H9 (cell line): ENCODE results near the gene CHN2. TPM values are rescaled to one million over a fixed set of nuclear protein-coding genes. Genes with fewer than 3 reads are reported as not detected.

Experiments used
- DNase-seq: peaks from one replicate; pipeline ENCODE4 v3.0.0-alpha.2; 2017
- H2AFZ ChIP-seq: one replicate; pipeline ENCODE4 v1.6.1; 2013; ENCODE audit warnings: mild to moderate bottlenecking, low read length, control low read depth, moderate library complexity
- H2AK5ac ChIP-seq: 2 replicates; pipeline ENCODE4 v1.6.1; 2013; ENCODE audit warnings: low read length, control low read depth, mixed read lengths; ENCODE audit not compliant: insufficient read length
- H2BK120ac ChIP-seq: one replicate; pipeline ENCODE4 v1.6.1; 2013; ENCODE audit warnings: low read depth, mild to moderate bottlenecking, low read length, control low read depth, inconsistent platforms; ENCODE audit not compliant: poor library complexity, severe bottlenecking
- H2BK12ac ChIP-seq: 2 replicates; pipeline ENCODE4 v1.6.1; 2013; ENCODE audit warnings: low read length, control low read depth, mixed read lengths, low read depth; ENCODE audit not compliant: insufficient read length
- H2BK15ac ChIP-seq: 2 replicates; pipeline ENCODE4 v1.6.1; 2013; ENCODE audit warnings: low read depth, low read length, control low read depth
- H2BK20ac ChIP-seq: one replicate; pipeline ENCODE4 v1.6.1; 2013; ENCODE audit warnings: low read depth, mild to moderate bottlenecking, low read length, control low read depth, inconsistent platforms; ENCODE audit not compliant: poor library complexity, severe bottlenecking
- H2BK5ac ChIP-seq: 2 replicates; pipeline ENCODE4 v1.6.1; 2013; ENCODE audit warnings: low read length, control low read depth, mixed read lengths; ENCODE audit not compliant: insufficient read length
- H3K14ac ChIP-seq: 2 replicates; pipeline ENCODE4 v1.6.1; 2013; ENCODE audit warnings: low read length, control low read depth; ENCODE audit not compliant: insufficient read depth
- H3K18ac ChIP-seq: 2 replicates; pipeline ENCODE4 v1.6.1; 2013; ENCODE audit warnings: low read depth, mild to moderate bottlenecking, mixed read lengths, low read length, control low read depth; ENCODE audit not compliant: insufficient read length
- H3K23ac ChIP-seq: 2 replicates; pipeline ENCODE4 v1.6.1; 2013; ENCODE audit warnings: low read length, control low read depth, mixed read lengths, low read depth; ENCODE audit not compliant: insufficient read length
- H3K23me2 ChIP-seq: 2 replicates; pipeline ENCODE4 v1.6.1; 2013; ENCODE audit warnings: low read depth, mild to moderate bottlenecking, mixed read lengths, low read length, control low read depth; ENCODE audit not compliant: insufficient read length, poor library complexity, severe bottlenecking
- H3K27ac ChIP-seq: 2 replicates; pipeline ENCODE4 v1.5.1; 2013; ENCODE audit warnings: low read length, control low read depth, mixed read lengths, low read depth; ENCODE audit not compliant: insufficient read length
- H3K27me3 ChIP-seq: 2 replicates; pipeline ENCODE4 v1.6.1; 2013; ENCODE audit warnings: low read length, control low read depth, inconsistent platforms; ENCODE audit not compliant: insufficient read depth
- H3K4ac ChIP-seq: 2 replicates; pipeline ENCODE4 v1.6.1; 2013; ENCODE audit warnings: low read depth, mild to moderate bottlenecking, control low read depth, inconsistent platforms, low read length, moderate library complexity
- H3K4me1 ChIP-seq: 2 replicates; pipeline ENCODE4 v1.6.1; 2013; ENCODE audit warnings: low read length, control low read depth, inconsistent platforms; ENCODE audit not compliant: insufficient read depth
- H3K4me2 ChIP-seq: 2 replicates; pipeline ENCODE4 v1.6.1; 2013; ENCODE audit warnings: low read length, control low read depth, mixed read lengths; ENCODE audit not compliant: insufficient read length, insufficient read depth
- H3K56ac ChIP-seq: 2 replicates; pipeline ENCODE4 v1.6.1; 2013; ENCODE audit warnings: low read depth, mild to moderate bottlenecking, mixed read lengths, low read length, control low read depth; ENCODE audit not compliant: insufficient read length
- H3K79me1 ChIP-seq: 2 replicates; pipeline ENCODE4 v1.6.1; 2013; ENCODE audit warnings: low read depth, mild to moderate bottlenecking, moderate library complexity, low read length, control low read depth, inconsistent platforms; ENCODE audit not compliant: insufficient read depth, poor library complexity, severe bottlenecking
- H3K79me2 ChIP-seq: 2 replicates; pipeline ENCODE4 v1.6.1; 2013; ENCODE audit warnings: low read length, control low read depth, inconsistent platforms; ENCODE audit not compliant: insufficient read depth
- H3K9ac ChIP-seq: 2 replicates; pipeline ENCODE4 v1.6.1; 2013; ENCODE audit warnings: low read length, control low read depth, mixed read lengths; ENCODE audit not compliant: insufficient read length; ENCODE audit errors: extremely low read depth
- H3K9me3 ChIP-seq: one replicate; pipeline ENCODE4 v1.6.1; 2013; ENCODE audit warnings: low read depth, low read length, inconsistent platforms; ENCODE audit not compliant: control insufficient read depth
- H3T11ph ChIP-seq: one replicate; pipeline ENCODE4 v1.6.1; 2013; ENCODE audit warnings: mild to moderate bottlenecking, low read length, control low read depth, inconsistent platforms
- H4K20me1 ChIP-seq: one replicate; pipeline ENCODE4 v1.6.1; 2013; ENCODE audit not compliant: control insufficient read depth, insufficient read length, insufficient read depth
- H4K5ac ChIP-seq: 2 replicates; pipeline ENCODE4 v1.6.1; 2013; ENCODE audit warnings: low read depth, mild to moderate bottlenecking, mixed read lengths, low read length, control low read depth; ENCODE audit not compliant: insufficient read length
- H4K8ac ChIP-seq: replicated peaks from 2 replicates; pipeline ENCODE4 v1.6.1; 2013; ENCODE audit warnings: low read length, control low read depth, mixed read lengths, low read depth; ENCODE audit not compliant: insufficient read length
- H4K91ac ChIP-seq: 2 replicates; pipeline ENCODE4 v1.6.1; 2013; ENCODE audit warnings: low read depth, mild to moderate bottlenecking, moderate library complexity, mixed read lengths, low read length, control low read depth; ENCODE audit not compliant: insufficient read length
- H3K27ac Mint-ChIP-seq, 3 experiments: 2 replicates in 2 of 3; 3 replicates in 1 of 3; pipeline ENCODE4 v1.8.0; 2020 to 2021; ENCODE audit warnings: mixed read lengths in 3 of 3, mild to moderate bottlenecking in 1 of 3, moderate library complexity in 1 of 3
- H3K27me3 Mint-ChIP-seq: 2 replicates; pipeline ENCODE4 v1.8.0; 2021; ENCODE audit warnings: low read depth, mild to moderate bottlenecking, moderate library complexity, mixed read lengths
- H3K36me3 Mint-ChIP-seq, 3 experiments: 2 replicates in 2 of 3; 3 replicates in 1 of 3; pipeline ENCODE4 v1.8.0; 2020 to 2021; ENCODE audit warnings: low read depth in 3 of 3, mixed read lengths in 3 of 3; ENCODE audit not compliant: insufficient read depth in 1 of 3
- H3K4me1 Mint-ChIP-seq, 2 experiments: 2 replicates each; pipeline ENCODE4 v1.8.0; 2020; ENCODE audit warnings: mixed read lengths in 2 of 2
- H3K4me3 Mint-ChIP-seq, 2 experiments: 2 replicates in 1 of 2; 3 replicates in 1 of 2; pipeline ENCODE4 v1.8.0; 2020 to 2021; ENCODE audit warnings: mild to moderate bottlenecking in 2 of 2, mixed read lengths in 2 of 2, moderate library complexity in 1 of 2
- H3K9me3 Mint-ChIP-seq, 2 experiments: 2 replicates in 1 of 2; 3 replicates in 1 of 2; pipeline ENCODE4 v1.8.0; 2020; ENCODE audit warnings: mild to moderate bottlenecking in 2 of 2, mixed read lengths in 2 of 2, moderate library complexity in 1 of 2
- WGBS: extraction: QIAGEN DNeasy Blood & Tissue Kit; methylation state at CpG from one replicate; pipeline ENCODE4 v1.1.7; 2013; ENCODE audit warnings: missing lambda C conversion rate, low lambda C conversion rate, mixed read lengths; ENCODE audit not compliant: insufficient read length; ENCODE audit errors: extremely low coverage; 5-methylcytosine and 5-hydroxymethylcytosine counted together
- total RNA-seq: library from RNA; stranded (reverse); gene quantifications from 2 replicates; pipeline ENCODE4 v1.2.1, GENCODE V29; 2021
- TF ChIP-seq, protein P1 (sequence below): fragments of 200-600 bp; sonication (generic); conservative IDR thresholded peaks from 3 replicates; pipeline ENCODE4 v1.8.0; 2021; ENCODE audit warnings: antibody characterized with exemption, mild to moderate bottlenecking

Gene CHN2
- total RNA-seq, 1 experiment from 2014 or later: 3.3 TPM

DNA sequence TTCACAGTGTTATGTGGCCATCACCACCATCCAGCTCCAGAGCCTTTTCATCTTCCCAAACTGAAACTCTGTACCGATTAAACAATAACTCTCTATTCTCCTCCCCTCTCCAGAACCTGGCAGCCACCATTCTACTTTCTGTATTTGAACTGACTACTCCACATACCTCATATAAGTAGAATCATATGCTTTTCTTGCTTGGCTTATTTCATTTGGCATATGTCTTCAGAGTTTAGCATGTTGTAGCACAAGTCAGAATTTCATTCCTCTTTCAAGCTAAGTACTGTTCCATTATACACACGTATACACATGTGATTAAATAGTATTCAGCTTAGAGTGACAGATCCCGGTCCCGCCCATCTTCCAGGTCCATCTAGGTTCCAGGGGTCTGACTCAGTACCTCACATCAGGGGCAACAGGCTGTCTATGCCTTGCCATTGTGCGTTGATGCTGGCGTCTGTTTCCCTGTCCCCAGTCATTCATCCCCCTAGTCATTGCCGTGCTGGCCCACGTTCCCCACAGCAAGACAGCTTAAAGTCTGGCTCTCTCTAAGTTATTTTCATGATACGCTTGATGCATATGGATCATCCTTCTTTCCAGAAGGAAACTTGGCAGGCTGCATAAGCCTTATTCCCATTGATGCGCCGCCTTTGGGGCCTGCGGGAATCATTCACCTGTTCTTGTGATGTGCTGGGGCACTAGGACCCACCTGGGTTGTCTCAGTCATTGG, 108.3 kb downstream of the CHN2 start:
- Histone ChIP-seq H2AK5ac (no peak overlapping the region), H3K79me2 (no peaks in the 10 kb centered on the region), H4K91ac (peak overlapping the region; percentile 70), H2BK20ac (no peak overlapping the region), H3K79me1 (no peaks in the 10 kb centered on the region), H3K27ac (no peak overlapping the region), H2BK12ac (no peak overlapping the region), H3K27me3 (no peaks in the 10 kb centered on the region), H4K20me1 (no peaks in the 10 kb centered on the region), H2BK120ac (no peak overlapping the region), H4K5ac (no peak overlapping the region), H3T11ph (no peak overlapping the region), H3K23me2 (no peaks in the 10 kb centered on the region), H2BK15ac (no peak overlapping the region), H3K9ac (no peak overlapping the region), H2BK5ac (no peak overlapping the region), H3K9me3 (no peaks in the 10 kb centered on the region), H3K14ac (no peak overlapping the region), H4K8ac (no peak overlapping the region), H3K56ac (no peak overlapping the region), H3K4me1 (peaks cover 7% of the 10 kb centered on the region; the same call in 1 of the 2 replicates), H2AFZ (no peak overlapping the region), H3K18ac (no peak overlapping the region), H3K4ac (no peak overlapping the region), H3K4me2 (no peak overlapping the region), H3K23ac (no peak overlapping the region)
- H3K27ac Mint-ChIP-seq: no peak overlapping the region
- no peak for DNase-seq
- no peaks in the 10 kb centered on the region for H3K9me3 Mint-ChIP-seq
- H3K36me3 Mint-ChIP-seq: no peaks in the 10 kb centered on the region
- TF ChIP-seq, protein P1, sequence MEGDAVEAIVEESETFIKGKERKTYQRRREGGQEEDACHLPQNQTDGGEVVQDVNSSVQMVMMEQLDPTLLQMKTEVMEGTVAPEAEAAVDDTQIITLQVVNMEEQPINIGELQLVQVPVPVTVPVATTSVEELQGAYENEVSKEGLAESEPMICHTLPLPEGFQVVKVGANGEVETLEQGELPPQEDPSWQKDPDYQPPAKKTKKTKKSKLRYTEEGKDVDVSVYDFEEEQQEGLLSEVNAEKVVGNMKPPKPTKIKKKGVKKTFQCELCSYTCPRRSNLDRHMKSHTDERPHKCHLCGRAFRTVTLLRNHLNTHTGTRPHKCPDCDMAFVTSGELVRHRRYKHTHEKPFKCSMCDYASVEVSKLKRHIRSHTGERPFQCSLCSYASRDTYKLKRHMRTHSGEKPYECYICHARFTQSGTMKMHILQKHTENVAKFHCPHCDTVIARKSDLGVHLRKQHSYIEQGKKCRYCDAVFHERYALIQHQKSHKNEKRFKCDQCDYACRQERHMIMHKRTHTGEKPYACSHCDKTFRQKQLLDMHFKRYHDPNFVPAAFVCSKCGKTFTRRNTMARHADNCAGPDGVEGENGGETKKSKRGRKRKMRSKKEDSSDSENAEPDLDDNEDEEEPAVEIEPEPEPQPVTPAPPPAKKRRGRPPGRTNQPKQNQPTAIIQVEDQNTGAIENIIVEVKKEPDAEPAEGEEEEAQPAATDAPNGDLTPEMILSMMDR: no peak
- no peak overlapping the region for H3K4me3 Mint-ChIP-seq
- peaks cover 2% of the 10 kb centered on the region; the same call in 1 of the 2 replicates for H3K27me3 Mint-ChIP-seq
- WGBS: no CpG with 5 or more reads among the region's 12 CpGs
- H3K4me1 Mint-ChIP-seq: peaks cover 57 to 64% of the 10 kb centered on the region in 2 experiments
